ENCODE measurements around the gene IRF3. TPM values are rescaled to one million over a fixed set of nuclear protein-coding genes. Genes with fewer than 3 reads are reported as not detected.

The IRF3 gene, protein sequence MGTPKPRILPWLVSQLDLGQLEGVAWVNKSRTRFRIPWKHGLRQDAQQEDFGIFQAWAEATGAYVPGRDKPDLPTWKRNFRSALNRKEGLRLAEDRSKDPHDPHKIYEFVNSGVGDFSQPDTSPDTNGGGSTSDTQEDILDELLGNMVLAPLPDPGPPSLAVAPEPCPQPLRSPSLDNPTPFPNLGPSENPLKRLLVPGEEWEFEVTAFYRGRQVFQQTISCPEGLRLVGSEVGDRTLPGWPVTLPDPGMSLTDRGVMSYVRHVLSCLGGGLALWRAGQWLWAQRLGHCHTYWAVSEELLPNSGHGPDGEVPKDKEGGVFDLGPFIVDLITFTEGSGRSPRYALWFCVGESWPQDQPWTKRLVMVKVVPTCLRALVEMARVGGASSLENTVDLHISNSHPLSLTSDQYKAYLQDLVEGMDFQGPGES
- total RNA-seq = 103 and 110 TPM in 2 replicates
- long read RNA-seq, transcript IRF3-203 (8 exons, 1,613 nt) = major isoform, 14 of 40 reads
- long read RNA-seq, partial matches to known transcripts = 4 of 40 reads
- long read RNA-seq, other reads (novel, unspliced or antisense) = 19 of 40 reads

DNA sequence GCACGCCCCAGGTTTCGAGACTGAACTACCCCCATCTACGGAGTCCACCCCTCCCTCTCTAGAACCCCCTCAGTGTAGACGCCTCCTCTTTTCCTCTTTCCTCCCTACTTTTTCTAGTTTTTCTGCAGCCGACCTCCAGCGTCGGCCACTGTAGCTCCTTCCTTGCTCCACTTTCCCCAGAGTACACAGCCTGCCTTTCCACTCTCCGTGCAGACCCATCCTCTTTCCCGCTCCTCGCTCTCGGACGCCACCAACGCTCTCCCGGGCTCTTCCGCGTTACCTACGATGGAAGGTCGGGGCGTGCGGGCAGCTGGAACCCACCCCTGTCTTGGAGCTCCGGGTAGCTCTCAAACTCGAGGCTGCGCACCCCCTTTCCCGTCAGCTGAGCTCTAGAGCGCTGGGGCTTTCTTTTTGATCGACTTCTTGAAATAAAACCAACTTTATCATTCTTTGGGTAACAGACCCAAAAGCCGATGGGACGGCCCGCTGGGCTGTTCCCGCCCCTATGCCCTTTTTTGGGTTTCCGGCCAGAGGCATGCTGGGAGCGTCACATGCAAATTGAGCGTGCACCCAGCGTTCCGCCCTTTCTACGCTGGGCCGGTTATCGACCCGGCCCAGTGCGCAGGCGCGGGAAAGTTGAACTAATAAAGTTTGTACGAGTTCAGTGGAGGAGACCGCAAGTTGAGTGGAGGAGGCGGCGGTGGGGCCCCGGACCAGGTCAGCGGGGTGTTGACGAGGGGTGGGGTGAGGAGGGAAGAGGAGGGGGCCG, at the start of gene IRF3, which contains the start of gene BCL2L12:
TSS of gene IRF3 (minus strand) at position 507 of the 769 bp plus-strand sequence. CDS start 1,019 bp downstream, outside the sequence.
TSS of gene BCL2L12 (plus strand) at position 583 of the 769 bp plus-strand sequence. CDS start 760 bp downstream, outside the sequence.
- Mint-ChIP-seq H3K27me3 (no peaks in the 10 kb centered on the region), H3K36me3 (ENCODE audit: insufficient read depth) (peaks cover 5% of the 10 kb centered on the region), H3K4me3 (ENCODE audit: low read depth) (peak within 1 kb of the TSS; percentile 95), H3K9me3 (ENCODE audit: low read depth) (no peaks in the 10 kb centered on the region), H3K4me1 (ENCODE audit: low read depth) (peaks cover 23% of the 10 kb centered on the region), H3K27ac (peak within 1 kb of the TSS; percentile 97)
- DNase-seq (ENCODE audit: low spot score, unreplicated experiment) = peak; percentile 97
- TF ChIP-seq, protein P1, sequence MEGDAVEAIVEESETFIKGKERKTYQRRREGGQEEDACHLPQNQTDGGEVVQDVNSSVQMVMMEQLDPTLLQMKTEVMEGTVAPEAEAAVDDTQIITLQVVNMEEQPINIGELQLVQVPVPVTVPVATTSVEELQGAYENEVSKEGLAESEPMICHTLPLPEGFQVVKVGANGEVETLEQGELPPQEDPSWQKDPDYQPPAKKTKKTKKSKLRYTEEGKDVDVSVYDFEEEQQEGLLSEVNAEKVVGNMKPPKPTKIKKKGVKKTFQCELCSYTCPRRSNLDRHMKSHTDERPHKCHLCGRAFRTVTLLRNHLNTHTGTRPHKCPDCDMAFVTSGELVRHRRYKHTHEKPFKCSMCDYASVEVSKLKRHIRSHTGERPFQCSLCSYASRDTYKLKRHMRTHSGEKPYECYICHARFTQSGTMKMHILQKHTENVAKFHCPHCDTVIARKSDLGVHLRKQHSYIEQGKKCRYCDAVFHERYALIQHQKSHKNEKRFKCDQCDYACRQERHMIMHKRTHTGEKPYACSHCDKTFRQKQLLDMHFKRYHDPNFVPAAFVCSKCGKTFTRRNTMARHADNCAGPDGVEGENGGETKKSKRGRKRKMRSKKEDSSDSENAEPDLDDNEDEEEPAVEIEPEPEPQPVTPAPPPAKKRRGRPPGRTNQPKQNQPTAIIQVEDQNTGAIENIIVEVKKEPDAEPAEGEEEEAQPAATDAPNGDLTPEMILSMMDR (IDR thresholded peaks at IDR 0.05; ENCODE audit: unreplicated experiment) = no peak

DNA sequence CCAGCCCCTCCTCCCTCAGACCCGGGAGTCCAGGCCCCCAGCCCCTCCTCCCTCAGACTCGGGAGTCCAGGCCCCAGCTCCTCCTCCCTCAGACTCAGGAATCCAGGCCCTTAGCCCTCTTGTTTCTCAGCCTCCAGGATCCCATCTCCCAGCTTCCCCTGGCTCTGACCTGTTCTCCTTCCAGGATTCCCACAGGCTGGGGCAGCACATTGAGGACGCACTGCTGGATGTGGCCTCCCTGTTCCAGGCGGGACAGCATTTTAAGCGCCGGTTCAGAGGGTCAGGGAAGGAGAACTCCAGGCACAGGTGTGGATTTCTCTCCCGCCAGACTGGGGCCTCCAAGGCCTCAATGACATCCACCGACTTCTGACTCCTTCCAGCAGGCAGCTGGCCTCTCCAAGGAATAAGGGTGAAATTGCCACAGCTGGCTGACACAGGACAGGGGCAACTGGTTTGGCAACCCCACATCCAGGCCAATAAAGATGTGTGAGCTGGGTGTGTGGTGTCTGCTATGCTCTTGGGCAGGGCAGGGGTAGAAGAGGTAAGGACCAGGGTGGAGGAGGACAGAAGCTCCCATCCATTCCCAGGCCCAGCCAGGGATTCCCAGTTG, 47.7 kb upstream of the IRF3 start:
- Mint-ChIP-seq H3K36me3 (ENCODE audit: insufficient read depth) (peaks cover 17% of the 10 kb centered on the region), H3K4me1 (ENCODE audit: low read depth) (no peaks in the 10 kb centered on the region), H3K4me3 (ENCODE audit: low read depth) (no peak overlapping the region), H3K9me3 (ENCODE audit: low read depth) (peaks cover 3% of the 10 kb centered on the region), H3K27ac (peak overlapping the region; percentile 84), H3K27me3 (no peaks in the 10 kb centered on the region)
- no peak for DNase-seq (ENCODE audit: low spot score, unreplicated experiment)
- TF ChIP-seq, protein P1 (IDR thresholded peaks at IDR 0.05; ENCODE audit: unreplicated experiment) = no peak

DNA sequence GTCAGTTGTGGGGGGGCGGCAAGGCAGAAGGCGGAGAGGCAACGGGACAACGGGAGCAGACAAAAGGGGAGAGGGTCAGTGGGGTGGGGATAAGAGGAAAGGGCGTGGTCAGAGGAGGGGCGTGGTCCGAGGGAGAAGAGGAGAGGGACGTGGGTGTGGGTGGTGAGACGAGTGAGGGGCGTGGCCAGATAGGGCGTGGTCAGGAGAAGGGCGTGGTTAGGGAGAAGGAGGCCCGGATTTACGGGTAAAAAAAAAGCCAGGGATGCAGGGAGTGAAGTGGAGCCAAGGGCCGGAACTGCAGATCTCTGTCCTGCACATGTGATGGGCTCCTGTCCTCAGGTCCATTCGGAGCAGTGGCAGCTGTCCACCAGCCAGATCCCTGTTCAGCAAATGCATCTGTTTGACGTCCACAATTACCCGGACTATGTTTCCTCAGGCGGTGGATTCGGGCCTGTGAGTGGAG, 46.8 kb upstream of the IRF3 start:
- H3K27ac Mint-ChIP-seq = no peak overlapping the region
- no peaks in the 10 kb centered on the region for H3K4me1 Mint-ChIP-seq (ENCODE audit: low read depth)
- H3K27me3 Mint-ChIP-seq = no peaks in the 10 kb centered on the region
- H3K4me3 Mint-ChIP-seq (ENCODE audit: low read depth) = no peak overlapping the region
- H3K9me3 Mint-ChIP-seq (ENCODE audit: low read depth) = peaks cover 3% of the 10 kb centered on the region
- DNase-seq (ENCODE audit: low spot score, unreplicated experiment) = no peak
- peaks cover 17% of the 10 kb centered on the region for H3K36me3 Mint-ChIP-seq (ENCODE audit: insufficient read depth)
- TF ChIP-seq, protein P1 (IDR thresholded peaks at IDR 0.05; ENCODE audit: unreplicated experiment) = no peak

DNA sequence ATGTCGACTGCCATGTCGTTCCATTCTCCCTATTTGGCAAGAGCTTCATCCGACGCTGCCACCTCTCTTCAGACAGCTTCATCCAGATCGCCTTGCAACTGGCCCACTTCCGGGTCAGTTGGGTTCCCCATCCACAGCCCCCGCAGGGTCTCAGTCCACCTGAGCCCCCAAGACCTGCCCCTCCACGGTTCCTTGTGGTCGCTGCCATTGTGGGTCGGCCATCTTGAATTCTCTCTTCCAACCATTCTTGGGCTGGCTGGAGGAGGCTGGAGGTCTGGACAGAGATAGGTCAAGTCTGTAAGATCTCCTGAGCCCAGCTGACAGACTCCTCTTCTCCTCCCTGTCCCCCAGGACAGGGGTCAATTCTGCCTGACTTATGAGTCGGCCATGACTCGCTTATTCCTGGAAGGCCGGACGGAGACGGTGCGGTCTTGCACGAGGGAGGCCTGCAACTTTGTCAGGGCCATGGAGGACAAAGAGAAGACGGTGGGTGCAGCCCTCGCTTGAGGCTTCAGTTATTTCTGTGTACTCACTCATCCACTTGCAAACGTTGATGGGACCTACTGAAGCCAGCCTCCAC, 44.8 kb upstream of the IRF3 start:
- Mint-ChIP-seq H3K27me3 (no peaks in the 10 kb centered on the region), H3K36me3 (ENCODE audit: insufficient read depth) (peaks cover 20% of the 10 kb centered on the region), H3K4me1 (ENCODE audit: low read depth) (no peaks in the 10 kb centered on the region), H3K9me3 (ENCODE audit: low read depth) (peaks cover 3% of the 10 kb centered on the region), H3K4me3 (ENCODE audit: low read depth) (no peak overlapping the region), H3K27ac (peak overlapping the region; percentile 1)
- TF ChIP-seq, protein P1 (IDR thresholded peaks at IDR 0.05; ENCODE audit: unreplicated experiment) = no peak
- no peak for DNase-seq (ENCODE audit: low spot score, unreplicated experiment)
